ENCODE measurements around the gene MLH1.

- no peak for TF ChIP-seq POLR2A (IDR thresholded peaks at IDR 0.05; ENCODE audit: control extremely low read depth in 1 of 2, low read depth in 2 of 2, low read length in 2 of 2)
- TF ChIP-seq, protein P1, sequence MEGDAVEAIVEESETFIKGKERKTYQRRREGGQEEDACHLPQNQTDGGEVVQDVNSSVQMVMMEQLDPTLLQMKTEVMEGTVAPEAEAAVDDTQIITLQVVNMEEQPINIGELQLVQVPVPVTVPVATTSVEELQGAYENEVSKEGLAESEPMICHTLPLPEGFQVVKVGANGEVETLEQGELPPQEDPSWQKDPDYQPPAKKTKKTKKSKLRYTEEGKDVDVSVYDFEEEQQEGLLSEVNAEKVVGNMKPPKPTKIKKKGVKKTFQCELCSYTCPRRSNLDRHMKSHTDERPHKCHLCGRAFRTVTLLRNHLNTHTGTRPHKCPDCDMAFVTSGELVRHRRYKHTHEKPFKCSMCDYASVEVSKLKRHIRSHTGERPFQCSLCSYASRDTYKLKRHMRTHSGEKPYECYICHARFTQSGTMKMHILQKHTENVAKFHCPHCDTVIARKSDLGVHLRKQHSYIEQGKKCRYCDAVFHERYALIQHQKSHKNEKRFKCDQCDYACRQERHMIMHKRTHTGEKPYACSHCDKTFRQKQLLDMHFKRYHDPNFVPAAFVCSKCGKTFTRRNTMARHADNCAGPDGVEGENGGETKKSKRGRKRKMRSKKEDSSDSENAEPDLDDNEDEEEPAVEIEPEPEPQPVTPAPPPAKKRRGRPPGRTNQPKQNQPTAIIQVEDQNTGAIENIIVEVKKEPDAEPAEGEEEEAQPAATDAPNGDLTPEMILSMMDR (IDR thresholded peaks at IDR 0.05; ENCODE audit: control extremely low read depth in 1 of 3, insufficient read depth in 1 of 3, low read depth in 1 of 3, low read length in 3 of 3): no peak
- no peak for TF ChIP-seq RAD21 (IDR thresholded peaks at IDR 0.05 in 1 of 2, conservative IDR thresholded peaks at IDR 0.05 in 1 of 2; ENCODE audit: low read depth in 2 of 2, low read length in 2 of 2)
- no peak for TF ChIP-seq POLR2AphosphoS5 (IDR thresholded peaks at IDR 0.05; ENCODE audit: low read depth, low read length)
- TF ChIP-seq CHD2 (IDR thresholded peaks at IDR 0.05; ENCODE audit: low read length): no peak
- TF ChIP-seq, protein P2, sequence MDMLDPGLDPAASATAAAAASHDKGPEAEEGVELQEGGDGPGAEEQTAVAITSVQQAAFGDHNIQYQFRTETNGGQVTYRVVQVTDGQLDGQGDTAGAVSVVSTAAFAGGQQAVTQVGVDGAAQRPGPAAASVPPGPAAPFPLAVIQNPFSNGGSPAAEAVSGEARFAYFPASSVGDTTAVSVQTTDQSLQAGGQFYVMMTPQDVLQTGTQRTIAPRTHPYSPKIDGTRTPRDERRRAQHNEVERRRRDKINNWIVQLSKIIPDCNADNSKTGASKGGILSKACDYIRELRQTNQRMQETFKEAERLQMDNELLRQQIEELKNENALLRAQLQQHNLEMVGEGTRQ (IDR thresholded peaks at IDR 0.05; ENCODE audit: low read length): no peak
- TF ChIP-seq TCF12 (IDR thresholded peaks at IDR 0.05; ENCODE audit: low read depth, low read length): no peak
- TF ChIP-seq NRF1 (IDR thresholded peaks at IDR 0.05; ENCODE audit: low read depth, low read length): no peak
- no peak for TF ChIP-seq TAF1 (IDR thresholded peaks at IDR 0.05; ENCODE audit: low read depth, low read length)
- no peak for TF ChIP-seq SP2 (IDR thresholded peaks at IDR 0.05; ENCODE audit: low read length)
- TF ChIP-seq, protein P3, sequence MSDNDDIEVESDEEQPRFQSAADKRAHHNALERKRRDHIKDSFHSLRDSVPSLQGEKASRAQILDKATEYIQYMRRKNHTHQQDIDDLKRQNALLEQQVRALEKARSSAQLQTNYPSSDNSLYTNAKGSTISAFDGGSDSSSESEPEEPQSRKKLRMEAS (IDR thresholded peaks at IDR 0.05): no peak
- TF ChIP-seq SRF (IDR thresholded peaks at IDR 0.05; ENCODE audit: low read depth, low read length): no peak
These were observed 37.2 kb upstream of the MLH1 start for GRCh38 chr3:36956155-36956554.

All from H1 (cell line).